ENCODE measurements around the gene PNPLA1.
A peak's percentile ranks its signal among the peaks of the same experiment; 100 is the strongest.

PNPLA1 gene

GRCh38 chr6:36226438-36227047, 43.3 kb upstream of the PNPLA1 start:
- no peak overlapping the region for H3K27ac ChIP-seq
- TF ChIP-seq ZFX (IDR thresholded peaks at IDR 0.05) = no peak
- TF ChIP-seq, protein P1, sequence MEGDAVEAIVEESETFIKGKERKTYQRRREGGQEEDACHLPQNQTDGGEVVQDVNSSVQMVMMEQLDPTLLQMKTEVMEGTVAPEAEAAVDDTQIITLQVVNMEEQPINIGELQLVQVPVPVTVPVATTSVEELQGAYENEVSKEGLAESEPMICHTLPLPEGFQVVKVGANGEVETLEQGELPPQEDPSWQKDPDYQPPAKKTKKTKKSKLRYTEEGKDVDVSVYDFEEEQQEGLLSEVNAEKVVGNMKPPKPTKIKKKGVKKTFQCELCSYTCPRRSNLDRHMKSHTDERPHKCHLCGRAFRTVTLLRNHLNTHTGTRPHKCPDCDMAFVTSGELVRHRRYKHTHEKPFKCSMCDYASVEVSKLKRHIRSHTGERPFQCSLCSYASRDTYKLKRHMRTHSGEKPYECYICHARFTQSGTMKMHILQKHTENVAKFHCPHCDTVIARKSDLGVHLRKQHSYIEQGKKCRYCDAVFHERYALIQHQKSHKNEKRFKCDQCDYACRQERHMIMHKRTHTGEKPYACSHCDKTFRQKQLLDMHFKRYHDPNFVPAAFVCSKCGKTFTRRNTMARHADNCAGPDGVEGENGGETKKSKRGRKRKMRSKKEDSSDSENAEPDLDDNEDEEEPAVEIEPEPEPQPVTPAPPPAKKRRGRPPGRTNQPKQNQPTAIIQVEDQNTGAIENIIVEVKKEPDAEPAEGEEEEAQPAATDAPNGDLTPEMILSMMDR (conservative IDR thresholded peaks at IDR 0.05) = no peak

DNA sequence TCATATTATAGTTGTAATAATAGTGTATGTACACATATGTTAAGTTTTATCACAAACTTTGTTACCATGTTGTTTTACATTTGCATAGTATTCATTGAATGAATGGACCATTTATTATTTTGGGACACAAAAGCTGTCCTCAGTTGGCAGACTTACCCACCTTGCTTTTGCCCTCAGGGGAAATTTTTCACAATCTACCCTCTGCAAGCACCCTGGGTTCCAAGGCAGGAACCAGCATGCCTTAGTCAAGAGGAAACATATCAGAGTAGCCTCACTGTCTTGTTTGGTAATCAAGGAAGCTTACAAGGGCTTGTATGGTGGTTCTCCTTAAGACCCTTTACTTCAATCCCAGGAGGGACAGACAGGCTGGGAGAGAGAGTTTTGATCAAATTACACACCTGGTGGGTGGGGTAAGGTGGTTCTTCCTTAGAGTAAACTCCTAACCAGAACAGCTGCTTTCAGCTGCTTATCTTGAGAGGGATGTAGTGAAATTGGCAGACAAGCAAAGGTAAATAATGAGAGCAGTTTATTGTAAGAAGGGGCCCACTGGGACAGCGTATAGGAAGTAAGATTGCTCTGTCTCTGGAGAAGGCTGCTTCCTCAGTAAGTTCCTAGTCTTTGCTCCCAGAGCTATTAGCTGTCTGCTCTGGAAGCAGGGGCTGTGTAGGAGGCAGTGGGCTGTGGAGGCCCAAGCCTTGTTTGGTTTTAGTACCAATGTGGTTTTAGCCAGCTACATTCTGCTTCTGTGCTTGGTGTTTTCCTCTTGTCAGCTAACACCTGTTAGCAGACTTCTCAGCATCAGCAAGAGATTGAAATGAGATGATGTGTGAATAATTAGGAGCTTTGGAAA, 42.3 kb upstream of the PNPLA1 start:
- peak overlapping the region; percentile 25; the same call in 1 of the 2 replicates for H3K27ac ChIP-seq
- TF ChIP-seq, protein P1 (conservative IDR thresholded peaks at IDR 0.05) = no peak
- no peak for TF ChIP-seq ZFX (IDR thresholded peaks at IDR 0.05)

DNA sequence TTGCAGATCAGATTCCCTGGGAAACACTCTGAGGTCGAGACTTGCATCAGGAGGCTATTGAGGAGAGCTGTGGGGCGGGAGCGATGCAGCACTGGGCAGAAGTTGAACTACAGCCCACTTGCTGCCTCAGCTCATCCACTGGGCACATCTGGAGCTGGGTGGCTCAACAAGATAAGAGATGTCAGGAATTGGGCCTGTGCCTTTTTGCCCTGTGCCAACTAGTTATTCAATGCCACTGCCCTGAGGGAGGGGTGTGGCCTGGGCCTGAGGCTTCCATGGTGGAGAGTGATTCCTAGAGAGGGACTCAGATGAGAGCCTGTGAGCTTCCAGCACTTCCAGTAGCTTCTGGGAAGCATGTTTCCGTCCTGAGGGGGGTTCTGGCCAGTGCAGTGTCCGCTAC, 40.6 kb upstream of the PNPLA1 start:
- no peak overlapping the region for H3K27ac ChIP-seq
- TF ChIP-seq, protein P1 (conservative IDR thresholded peaks at IDR 0.05) = no peak
- no peak for TF ChIP-seq ZFX (IDR thresholded peaks at IDR 0.05)

GRCh38 chr6:36230371-36230770, 39.5 kb upstream of the PNPLA1 start:
- TF ChIP-seq, protein P1 (conservative IDR thresholded peaks at IDR 0.05) = no peak
- no peak for TF ChIP-seq ZFX (IDR thresholded peaks at IDR 0.05)
- no peak overlapping the region for H3K27ac ChIP-seq

DNA sequence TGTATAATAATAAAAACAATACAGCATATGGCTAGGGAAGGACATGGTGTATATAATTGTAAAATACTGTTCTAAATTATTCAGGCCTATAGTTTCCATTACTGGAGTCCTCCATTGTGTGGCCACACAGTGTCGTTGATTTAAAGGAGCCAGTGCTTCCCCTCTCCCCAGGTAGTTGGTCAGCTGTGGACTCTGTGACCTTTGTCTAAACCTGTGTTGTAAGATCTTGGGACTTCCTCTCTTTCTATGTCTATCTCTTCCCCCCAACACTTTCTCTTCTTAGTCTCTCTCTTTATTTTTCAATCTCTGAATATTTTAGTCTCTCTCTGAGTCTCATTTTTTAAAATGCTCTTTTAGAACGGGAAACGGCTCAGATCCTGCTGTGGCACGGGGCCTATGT, 37.7 kb upstream of the PNPLA1 start:
- TF ChIP-seq ZFX (IDR thresholded peaks at IDR 0.05) = no peak
- TF ChIP-seq, protein P1 (conservative IDR thresholded peaks at IDR 0.05) = no peak
- no peak overlapping the region for H3K27ac ChIP-seq

GRCh38 chr6:36235309-36235708, 34.6 kb upstream of the PNPLA1 start:
- TF ChIP-seq, protein P1 (conservative IDR thresholded peaks at IDR 0.05) = no peak
- TF ChIP-seq ZFX (IDR thresholded peaks at IDR 0.05) = no peak
- H3K27ac ChIP-seq = no peak overlapping the region

DNA sequence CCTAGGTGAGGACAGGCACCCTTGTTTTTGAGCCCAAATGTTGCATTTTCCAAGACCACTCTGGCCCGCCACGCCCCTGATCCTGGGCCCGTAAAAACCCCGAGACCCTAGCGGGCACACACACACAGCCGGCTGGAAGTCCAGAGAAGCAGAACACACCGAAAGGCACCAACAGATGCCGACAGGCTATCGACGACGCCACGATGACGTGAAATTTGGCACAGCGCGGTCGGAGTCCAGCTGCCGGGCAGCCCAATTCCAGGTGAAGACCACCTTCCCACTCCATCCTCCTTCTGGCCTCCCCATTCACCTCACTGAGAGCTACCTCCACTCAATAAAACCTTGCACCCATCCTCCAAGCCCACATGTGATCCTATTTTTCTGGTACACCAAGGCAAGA, 34.0 kb upstream of the PNPLA1 start:
- no peak for TF ChIP-seq ZFX (IDR thresholded peaks at IDR 0.05)
- TF ChIP-seq, protein P1 (conservative IDR thresholded peaks at IDR 0.05) = no peak

More for the DNA sequence above, 34.0 kb upstream of the PNPLA1 start:
- no peak overlapping the region for H3K27ac ChIP-seq

All from C4-2B (cell line).